A549 (cell line): ENCODE results near the gene ELAPOR1. TPM values are rescaled to one million over a fixed set of nuclear protein-coding genes. Genes with fewer than 3 reads are reported as not detected.

ENCODE experiments used
- ATAC-seq, 2 experiments: fragments of 200-7000 bp in 1 of 2; fragments of >200 bp in 1 of 2; cut with Nextera tagmentation in 1 of 2; cut with Tn5 transposase in 1 of 2; 3 replicates each; pipeline versions ENCODE4 v1.8.0 to v1.9.1; 2018 to 2020; ENCODE audit warnings: mild to moderate bottlenecking in 1 of 2, moderate library complexity in 1 of 2
- CTCF ChIA-PET: fragments of 300-600 bp; sonication (Branson Sonifier 250); formaldehyde crosslinking; extraction: SDS; loops from one replicate; lab custom pipeline; 2021; ENCODE audit warnings: antibody characterized with exemption, inconsistent platforms; lab: Yijun Ruan, JAX
- POLR2A ChIA-PET: fragments of 350-600 bp; formaldehyde crosslinking; extraction: SDS; loops from one replicate; lab custom pipeline; 2021; ENCODE audit warnings: antibody characterized with exemption, inconsistent platforms; lab: Yijun Ruan, JAX
- DNase-seq, 2 experiments: peaks; one replicate each; pipeline versions ENCODE4 v3.0.0 to v3.0.0-alpha.2; 2011 to 2016; ENCODE audit warnings: low read depth in 1 of 2, low spot score in 1 of 2
- FAIRE-seq: peaks from 2 replicates; lab custom pipeline; 2011; peaks lifted over from hg19 to GRCh38; lab: Jason Lieb, UNC
- H3K27ac ChIP-seq, 2 experiments: fragments of >200 bp; sonication (Bioruptor Twin); formaldehyde crosslinking; 3 replicates each; pipeline ENCODE4 v1.5.1; 2016 to 2017
- H3K4me1 ChIP-seq: fragments of >200 bp; sonication (Bioruptor Twin); formaldehyde crosslinking; 3 replicates; pipeline ENCODE4 v1.6.1; 2016
- H3K4me2 ChIP-seq: fragments of >200 bp; sonication (Bioruptor Twin); formaldehyde crosslinking; 3 replicates; pipeline ENCODE4 v1.6.1; 2016
- H3K4me3 ChIP-seq: fragments of >200 bp; sonication (Bioruptor Twin); formaldehyde crosslinking; 3 replicates; pipeline ENCODE4 v1.5.1; 2016
- H3K9me3 ChIP-seq: fragments of >200 bp; sonication (Bioruptor Twin); formaldehyde crosslinking; 3 replicates; pipeline ENCODE4 v1.6.1; 2016
- BHLHE40 ChIP-seq: IDR thresholded peaks from 2 replicates; pipeline ENCODE4 v1.6.1; 2012; ENCODE audit warnings: low read depth, low read length, inconsistent platforms
- CBX2 ChIP-seq: fragments of 200-600 bp; sonication (generic); IDR thresholded peaks from 2 replicates; pipeline ENCODE4 v1.6.1; 2016; ENCODE audit warnings: low read depth, mild to moderate bottlenecking, borderline replicate concordance
- CEBPB ChIP-seq, 2 experiments: fragments of >200 bp in 1 of 2; sonication (Bioruptor Twin) in 1 of 2; formaldehyde crosslinking in 1 of 2; IDR thresholded peaks; 2 replicates each; pipeline ENCODE4 v1.6.1; 2012 to 2016
- CHD2 ChIP-seq: fragments of 150-350 bp; IDR thresholded peaks from 2 replicates; pipeline ENCODE4 v1.6.1; 2014; ENCODE audit warnings: low read length; ENCODE audit not compliant: partially characterized antibody
- ESRRA ChIP-seq: fragments of 150-350 bp; IDR thresholded peaks from 2 replicates; pipeline ENCODE4 v1.6.1; 2014; ENCODE audit warnings: mild to moderate bottlenecking, low read length, borderline replicate concordance
- FOXS1 ChIP-seq: fragments of 250-450 bp; sonication (Bioruptor Pico); IDR thresholded peaks from 2 replicates; pipeline ENCODE4 v1.5.0; 2020; ENCODE audit warnings: mild to moderate bottlenecking, moderate library complexity
- HOXB13 ChIP-seq: fragments of 250-450 bp; sonication (Bioruptor Pico); IDR thresholded peaks from 2 replicates; pipeline ENCODE4 v1.5.0; 2020; ENCODE audit warnings: low read depth, mild to moderate bottlenecking, moderate library complexity
- KDM1A ChIP-seq: fragments of 200-600 bp; sonication (generic); IDR thresholded peaks from 2 replicates; pipeline ENCODE4 v1.6.1; 2016; ENCODE audit warnings: low read depth, mild to moderate bottlenecking
- NFE2L2 ChIP-seq: fragments of 150-350 bp; conservative IDR thresholded peaks from 2 replicates; pipeline ENCODE4 v1.6.1; 2014; ENCODE audit warnings: low read length
- NR3C1 ChIP-seq: fragments of >200 bp; sonication (Bioruptor Twin); formaldehyde crosslinking; IDR thresholded peaks from 3 replicates; pipeline ENCODE4 v1.6.1; 2017
- POLR2AphosphoS2 ChIP-seq: conservative IDR thresholded peaks from 2 replicates; pipeline ENCODE4 v1.6.1; 2012; ENCODE audit warnings: low read length, improper control_type of control experiment, inconsistent platforms
- RAD21 ChIP-seq, 2 experiments: fragments of >200 bp in 1 of 2; sonication (Bioruptor Twin) in 1 of 2; formaldehyde crosslinking in 1 of 2; IDR thresholded peaks in 1 of 2; conservative IDR thresholded peaks in 1 of 2; 2 replicates in 1 of 2; 3 replicates in 1 of 2; pipeline ENCODE4 v1.6.1; 2012 to 2018; ENCODE audit warnings: inconsistent platforms in 1 of 2
- RARB ChIP-seq: fragments of 250-450 bp; sonication (Bioruptor Pico); IDR thresholded peaks from 2 replicates; pipeline ENCODE4 v1.8.0; 2021; ENCODE audit warnings: mild to moderate bottlenecking, moderate library complexity
- REST ChIP-seq: fragments of 200-600 bp; sonication (generic); IDR thresholded peaks from 2 replicates; pipeline ENCODE4 v1.6.1; 2016; ENCODE audit warnings: antibody characterized with exemption, mild to moderate bottlenecking, moderate library complexity
- RFX5 ChIP-seq: fragments of 450-650 bp; IDR thresholded peaks from 2 replicates; pipeline ENCODE4 v1.7.1; 2014; ENCODE audit warnings: antibody characterized with exemption, mild to moderate bottlenecking, moderate library complexity
- SMC3 ChIP-seq: fragments of >200 bp; sonication (Bioruptor Twin); formaldehyde crosslinking; IDR thresholded peaks from 3 replicates; pipeline ENCODE4 v1.6.1; 2018; ENCODE audit warnings: inconsistent platforms
- TP53 ChIP-seq: fragments of 250-450 bp; sonication (Bioruptor Pico); IDR thresholded peaks from 2 replicates; pipeline ENCODE4 v1.5.0; 2021; ENCODE audit warnings: mild to moderate bottlenecking, moderate library complexity
- WGBS: methylation state at CpG from one replicate; pipeline ENCODE4 v1.1.6; 2017; ENCODE audit errors: missing lambda C conversion rate; 5-methylcytosine and 5-hydroxymethylcytosine counted together
- polyA plus RNA-seq, 4 experiments: library from polyadenylated mRNA; depleted of rRNA in 3 of 4; stranded (reverse); fragments of >200 nt; fragmentation: RNase III in 1 of 4; extraction: RNeasy Plus Mini Kit Qiagen cat#74134 plus additional on column Dnase treatment in 1 of 4; gene quantifications; 2 replicates in 3 of 4; 3 replicates in 1 of 4; pipeline ENCODE4 v1.2.3, GENCODE V29; 2011 to 2017
- TF ChIP-seq, protein P1 (sequence below): fragments of >200 bp; sonication (Bioruptor Twin); formaldehyde crosslinking; IDR thresholded peaks from 3 replicates; pipeline ENCODE4 v1.5.1; 2016
- TF ChIP-seq, protein P2 (sequence below): IDR thresholded peaks from 2 replicates; pipeline ENCODE4 v1.6.1; 2012
- TF ChIP-seq, protein P3 (sequence below): IDR thresholded peaks from 2 replicates; pipeline ENCODE4 v1.6.1; 2012; ENCODE audit warnings: low read depth, borderline replicate concordance

Gene ELAPOR1
- polyA plus RNA-seq, 2 of the 4 experiments (the other 2 are of a cell fraction), result 0.37 to 0.56 TPM

DNA sequence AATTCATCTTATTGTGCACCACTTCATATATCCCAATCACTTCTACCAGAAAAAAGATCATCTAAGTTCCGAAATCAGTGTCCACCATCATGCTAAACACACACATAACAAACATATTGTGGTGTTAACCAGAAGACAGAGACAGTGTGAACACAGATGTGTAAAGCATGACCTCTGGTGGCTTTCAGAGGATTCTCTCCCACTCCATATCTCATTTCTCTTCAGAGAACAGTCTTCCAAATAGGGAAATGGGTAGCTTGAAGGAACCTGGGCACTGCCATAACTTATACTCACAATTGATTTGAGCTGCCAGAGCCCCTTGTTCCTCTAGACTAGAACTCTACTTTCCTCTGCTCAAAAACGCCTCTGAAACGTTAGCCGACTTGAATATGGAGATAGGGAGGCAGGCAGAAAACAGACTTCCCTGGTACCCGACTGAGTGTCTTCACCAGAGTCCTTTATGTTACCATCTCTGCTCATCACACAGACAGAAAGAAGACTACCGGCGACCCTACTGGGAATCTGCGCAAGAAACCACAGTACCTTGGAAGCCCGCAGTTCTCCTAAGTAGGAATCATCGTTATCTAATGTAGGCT, 1.8 kb upstream of the ELAPOR1 start:
- H3K4me2 ChIP-seq, result peak overlapping the region; percentile 97
- ChIA-PET CTCF (interaction anchor here (0.8 to 3.9 kb wide), 41 partner anchors 9 to 283 kb away, joined by 3 to 50 read pairs (median 5); partner anchors contain the start of genes SARS1, TAF13, TMEM167B and WDR47), POLR2A (interaction anchor here (1.0 to 4.3 kb wide), 2 partner anchors 12 to 86 kb away, joined by 4 to 30 read pairs; no protein-coding TSS in a partner anchor)
- H3K4me3 ChIP-seq, result peak overlapping the region; percentile 37
- TF ChIP-seq REST, result no peak
- TF ChIP-seq, protein P1, sequence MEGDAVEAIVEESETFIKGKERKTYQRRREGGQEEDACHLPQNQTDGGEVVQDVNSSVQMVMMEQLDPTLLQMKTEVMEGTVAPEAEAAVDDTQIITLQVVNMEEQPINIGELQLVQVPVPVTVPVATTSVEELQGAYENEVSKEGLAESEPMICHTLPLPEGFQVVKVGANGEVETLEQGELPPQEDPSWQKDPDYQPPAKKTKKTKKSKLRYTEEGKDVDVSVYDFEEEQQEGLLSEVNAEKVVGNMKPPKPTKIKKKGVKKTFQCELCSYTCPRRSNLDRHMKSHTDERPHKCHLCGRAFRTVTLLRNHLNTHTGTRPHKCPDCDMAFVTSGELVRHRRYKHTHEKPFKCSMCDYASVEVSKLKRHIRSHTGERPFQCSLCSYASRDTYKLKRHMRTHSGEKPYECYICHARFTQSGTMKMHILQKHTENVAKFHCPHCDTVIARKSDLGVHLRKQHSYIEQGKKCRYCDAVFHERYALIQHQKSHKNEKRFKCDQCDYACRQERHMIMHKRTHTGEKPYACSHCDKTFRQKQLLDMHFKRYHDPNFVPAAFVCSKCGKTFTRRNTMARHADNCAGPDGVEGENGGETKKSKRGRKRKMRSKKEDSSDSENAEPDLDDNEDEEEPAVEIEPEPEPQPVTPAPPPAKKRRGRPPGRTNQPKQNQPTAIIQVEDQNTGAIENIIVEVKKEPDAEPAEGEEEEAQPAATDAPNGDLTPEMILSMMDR, result peak; percentile 22; the same call in 1 of the 3 replicates
- peak; percentile 48 to 68; a peak in 4 of 5 replicates for TF ChIP-seq RAD21 (conservative IDR thresholded peaks at IDR 0.05 in 1 of 2, IDR thresholded peaks at IDR 0.05 in 1 of 2)
- ATAC-seq (peak; percentile 86 to 93), DNase-seq (peak; percentile 34 to 52), FAIRE-seq (no peak)
- H3K27ac ChIP-seq, result 0 out of 6 replicates have a peak overlapping the region, but pooled peaks of 1 of the 2 experiments have one; percentile 16
- H3K4me1 ChIP-seq, result peaks cover 17% of the 10 kb centered on the region; the same call in 2 of the 3 replicates
- no peaks in the 10 kb centered on the region for H3K9me3 ChIP-seq
- 33% methylated on average over 10 of the region's 10 CpGs for WGBS

- peak overlapping the region; percentile 37 for H3K4me3 ChIP-seq
- ChIA-PET CTCF (interaction anchor here (0.6 to 3.9 kb wide), 45 partner anchors 9 to 284 kb away, joined by 3 to 50 read pairs (median 4); partner anchors contain the start of genes SARS1, TAF13, TMEM167B and WDR47), POLR2A (interaction anchor here (1.0 to 4.3 kb wide), 2 partner anchors 12 to 86 kb away, joined by 4 to 30 read pairs; no protein-coding TSS in a partner anchor)
- peaks cover 17% of the 10 kb centered on the region; the same call in 2 of the 3 replicates for H3K4me1 ChIP-seq
- peak; percentile 94 to 98 for ATAC-seq
- DNase-seq, result peak; percentile 80 to 84
- H3K9me3 ChIP-seq, result no peaks in the 10 kb centered on the region
- H3K4me2 ChIP-seq, result peak overlapping the region; percentile 97
- no peak for FAIRE-seq
- 52% methylated on average over 12 of the region's 31 CpGs for WGBS
- peak overlapping the region; percentile 16 to 71; a peak in 2 of 6 replicates for H3K27ac ChIP-seq
- peak; percentile 65 for TF ChIP-seq SMC3
- TF ChIP-seq, protein P2, sequence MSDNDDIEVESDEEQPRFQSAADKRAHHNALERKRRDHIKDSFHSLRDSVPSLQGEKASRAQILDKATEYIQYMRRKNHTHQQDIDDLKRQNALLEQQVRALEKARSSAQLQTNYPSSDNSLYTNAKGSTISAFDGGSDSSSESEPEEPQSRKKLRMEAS, result no peak
- no peak for TF ChIP-seq TP53 (CRISPR knock-in tag)
- no peak for TF ChIP-seq POLR2AphosphoS2
- no peak for TF ChIP-seq NFE2L2
- TF ChIP-seq FOXS1, result no peak
- TF ChIP-seq REST, result no peak
- TF ChIP-seq NR3C1, result no peak
- TF ChIP-seq KDM1A, result no peak
- no peak for TF ChIP-seq BHLHE40
- no peak for TF ChIP-seq CBX2
- TF ChIP-seq, protein P1, result peak; percentile 80
- no peak for TF ChIP-seq RARB (CRISPR knock-in tag)
- no peak for TF ChIP-seq HOXB13 (CRISPR knock-in tag)
- TF ChIP-seq CEBPB (IDR thresholded peaks at IDR 0.05), result no peak
- no peak for TF ChIP-seq ESRRA
- no peak for TF ChIP-seq CHD2
- TF ChIP-seq, protein P3, sequence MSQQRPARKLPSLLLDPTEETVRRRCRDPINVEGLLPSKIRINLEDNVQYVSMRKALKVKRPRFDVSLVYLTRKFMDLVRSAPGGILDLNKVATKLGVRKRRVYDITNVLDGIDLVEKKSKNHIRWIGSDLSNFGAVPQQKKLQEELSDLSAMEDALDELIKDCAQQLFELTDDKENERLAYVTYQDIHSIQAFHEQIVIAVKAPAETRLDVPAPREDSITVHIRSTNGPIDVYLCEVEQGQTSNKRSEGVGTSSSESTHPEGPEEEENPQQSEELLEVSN, result no peak
- TF ChIP-seq RAD21 (conservative IDR thresholded peaks at IDR 0.05 in 1 of 2, IDR thresholded peaks at IDR 0.05 in 1 of 2), result peak; percentile 59 to 60
- TF ChIP-seq RFX5, result no peak
Observed at GRCh38 chr1:109112652-109113285, 1.1 kb upstream of the ELAPOR1 start.
